Pancreas (tissue), 10 donors: ENCODE data around the gene TLR9. TPM values are rescaled to one million over a fixed set of nuclear protein-coding genes. Genes with fewer than 3 reads are reported as not detected.

Experiments
- ATAC-seq, 4 donors: fragments of 200-7000 bp; cut with Tn5 transposase; one replicate each; pipeline versions ENCODE4 v1.8.0 to v1.9.1; 2020; ENCODE audit warnings: mild to moderate bottlenecking in 4 of 4, moderate library complexity in 4 of 4
- DNase-seq, 6 donors: peaks; one replicate each; pipeline ENCODE4 v3.0.0-alpha.2; 2020
- FAIRE-seq: peaks from 2 replicates; lab custom pipeline; 2012; peaks lifted over from hg19 to GRCh38; lab: Jason Lieb, UNC
- H3K27ac ChIP-seq, 4 donors: fragments of 200-600 bp; sonication (generic); 1 replicate in 3 of 4; 2 replicates in 1 of 4; pipeline versions ENCODE4 v1.5.0 to v1.8.0; 2020
- H3K27me3 ChIP-seq, 4 donors: fragments of 200-600 bp; one replicate each; pipeline ENCODE4 v1.8.0; 2021
- H3K36me3 ChIP-seq, 3 donors: fragments of 200-600 bp; sonication (generic) in 1 of 3; one replicate each; pipeline versions ENCODE4 v1.5.0 to v1.8.0; 2020 to 2021
- H3K4me1 ChIP-seq, 3 donors: fragments of 200-600 bp; one replicate each; pipeline ENCODE4 v1.8.0; 2021
- H3K4me3 ChIP-seq, 4 donors: fragments of 200-600 bp; sonication (generic) in 2 of 4; one replicate each; pipeline versions ENCODE4 v1.5.0 to v1.8.0; 2020 to 2021
- H3K9me3 ChIP-seq, 4 donors: fragments of 200-600 bp; one replicate each; pipeline ENCODE4 v1.8.0; 2021
- CTCF ChIP-seq, 4 donors: fragments of 200-600 bp; sonication (generic) in 3 of 4; IDR thresholded peaks; one replicate each; pipeline versions ENCODE4 v1.5.0 to v1.8.0; 2021; ENCODE audit warnings: antibody characterized with exemption in 4 of 4
- WGBS, 2 donors: extraction: QIAGEN DNeasy Blood & Tissue Kit; methylation state at CpG; one replicate each; pipeline ENCODE4 v1.1.7; 2013; 5-methylcytosine and 5-hydroxymethylcytosine counted together
- intact Hi-C, 3 donors: fragments of 100-400 bp; cut with DNase I; formaldehyde crosslinking; loops; one replicate each; pipeline versions ENCODE4 v1.11.1 to v1.14.2; 2022
- polyA plus RNA-seq, 2 donors: library from polyadenylated mRNA; stranded (reverse); fragments of 200-250 nt; gene quantifications; one replicate each; pipeline ENCODE4 v1.2.3, GENCODE V29; 2013
- total RNA-seq, 6 donors: library from RNA; stranded (reverse); fragmentation: NEBNext Ultra II Directional in 4 of 6; extraction: Animal tissue kit (Norgen Biotek cat#: 25700) in 4 of 6; gene quantifications; one replicate each; pipeline versions ENCODE4 v1.2.1 to v1.2.4, GENCODE V29; 2021 to 2023
- donor health status: healthy with polysubstance abuse.
- donor health status: DM: no; HTN: no; CAD: no; lungs with moderate emphysema.
- donor health status: DM: no; HTN: no; CAD: no.
- donor health status: control.
- donor health status: control.
- donor health status: Bipolar disorder and iron deficiency.
- donor health status: DM: yes; HTN: yes; CAD: no.
- donor health status: DM: no; HTN: no; CAD: no.
- donor health status: DM: no; HTN: no; CAD: no.
- donor health status: DM: yes; HTN: yes; CAD: no.

The TLR9 gene
- total and polyA plus RNA-seq, 8 donors: 0.03 to 0.47 (median 0.05) TPM; not detected in 2

- FAIRE-seq (no peak), ATAC-seq (peak in 3 of 4 donors; percentile 29 to 47 (median 40)), DNase-seq (peak in 1 of 6 donors; percentile 13)
- no peak for TF ChIP-seq CTCF (IDR thresholded peaks at IDR 0.05)
- Histone ChIP-seq H3K4me1 (no peaks in the 10 kb centered on the region), H3K4me3 (no peak overlapping the region), H3K9me3 (no peaks in the 10 kb centered on the region), H3K36me3 (no peaks in the 10 kb centered on the region), H3K27ac (no peak overlapping the region), H3K27me3 (no peaks in the 10 kb centered on the region)
- WGBS, 2 donors: 55 to 69% methylated on average over 15 of the region's 15 CpGs
- intact Hi-C loops: no loop called here
These were observed 48.3 kb downstream of the TLR9 start for GRCh38 chr3:52176951-52177700.

DNA sequence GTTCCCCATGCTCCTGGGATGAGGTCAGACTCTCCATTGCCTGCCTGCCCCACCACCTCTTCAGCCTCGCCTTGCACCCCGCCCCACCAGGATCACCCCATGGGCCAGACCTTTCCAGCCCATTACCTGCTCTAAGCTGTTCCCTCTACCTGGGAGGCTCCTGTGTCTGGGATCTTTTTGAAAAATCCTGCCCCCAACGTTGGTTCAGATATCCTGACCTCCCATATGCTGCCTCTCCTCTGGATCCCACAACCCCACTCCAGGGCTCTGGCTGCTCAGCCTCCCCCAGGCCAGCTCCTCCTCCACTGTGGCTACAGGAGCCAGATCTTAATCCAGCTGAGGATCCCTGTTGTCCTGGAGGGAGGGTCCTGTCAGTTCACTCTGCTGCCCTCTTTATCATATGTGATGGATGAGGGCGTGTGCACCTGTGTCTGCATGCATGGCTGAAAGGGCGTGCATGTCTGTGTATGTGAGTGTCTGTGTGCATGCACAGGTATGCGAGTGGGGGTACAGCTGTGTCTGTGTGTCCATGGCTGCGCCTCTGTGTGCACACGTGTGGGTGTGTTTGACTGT lies 49.2 kb downstream of the TLR9 start:
- intact Hi-C loops: no loop called here
- FAIRE-seq (no peak), ATAC-seq (no peak), DNase-seq (no peak)
- H3K36me3 ChIP-seq: no peaks in the 10 kb centered on the region
- TF ChIP-seq CTCF (IDR thresholded peaks at IDR 0.05): no peak
- 74 to 86% methylated on average over 8 of the region's 8 CpGs for WGBS, 2 donors
- no peaks in the 10 kb centered on the region for H3K4me1 ChIP-seq
- H3K27ac ChIP-seq: no peak overlapping the region
- H3K27me3 ChIP-seq: no peaks in the 10 kb centered on the region
- no peaks in the 10 kb centered on the region for H3K9me3 ChIP-seq
- no peak overlapping the region for H3K4me3 ChIP-seq

DNA sequence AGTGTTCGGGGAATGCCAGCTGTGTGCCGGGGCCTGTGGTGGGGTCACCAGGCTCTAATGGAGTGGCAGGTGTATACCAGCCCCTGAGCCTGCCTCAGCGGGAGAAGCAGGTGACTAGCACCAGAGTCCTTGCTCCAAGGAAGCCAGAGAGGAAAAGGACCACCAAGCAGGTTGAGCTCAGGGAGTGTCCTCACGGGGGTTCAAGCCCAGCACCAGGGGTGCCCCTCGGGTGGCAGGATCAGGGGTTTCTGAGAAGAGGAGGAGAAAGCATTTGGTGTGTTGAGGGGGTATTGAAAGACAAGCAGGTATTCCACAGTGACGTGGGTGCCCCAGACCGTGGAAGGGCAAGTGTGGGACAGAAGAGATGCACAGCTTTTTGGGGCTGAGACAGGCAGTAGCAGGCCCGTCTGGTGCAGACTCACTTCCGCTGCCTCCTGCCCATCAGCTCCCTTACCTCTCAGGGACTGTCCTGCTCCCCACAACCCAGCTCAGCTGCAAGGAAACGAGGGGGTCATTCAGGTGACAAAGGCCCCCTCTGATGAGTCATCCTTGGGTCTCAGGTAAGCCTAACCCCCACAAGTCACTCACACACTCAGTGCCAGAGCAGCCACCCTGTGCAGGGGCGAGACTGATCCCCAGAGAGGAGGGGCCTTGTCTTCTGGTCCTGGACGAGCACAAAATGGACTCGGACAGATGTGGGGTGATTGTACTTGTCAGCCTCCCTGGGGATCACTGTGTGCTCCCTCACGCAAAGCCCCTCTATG lies 49.8 kb downstream of the TLR9 start:
- H3K4me3 ChIP-seq: no peak overlapping the region
- FAIRE-seq (no peak), ATAC-seq (no peak), DNase-seq (no peak)
- intact Hi-C loops: no loop called here
- no peak overlapping the region for H3K27ac ChIP-seq
- TF ChIP-seq CTCF (IDR thresholded peaks at IDR 0.05): no peak
- no peaks in the 10 kb centered on the region for H3K9me3 ChIP-seq
- no peaks in the 10 kb centered on the region for H3K4me1 ChIP-seq
- H3K36me3 ChIP-seq: no peaks in the 10 kb centered on the region
- 82 to 87% methylated on average over 14 of the region's 14 CpGs for whole genome bisulfite sequencing, 2 donors
- no peaks in the 10 kb centered on the region for H3K27me3 ChIP-seq

- DNase-seq (no peak), FAIRE-seq (no peak)
These were observed 50.5 kb downstream of the TLR9 start for GRCh38 chr3:52174896-52175295.

More at GRCh38 chr3:52174896-52175295, 50.5 kb downstream of the TLR9 start:
- no peak overlapping the region for H3K27ac ChIP-seq
- TF ChIP-seq CTCF (IDR thresholded peaks at IDR 0.05): no peak
- no peaks in the 10 kb centered on the region for H3K9me3 ChIP-seq
- H3K4me1 ChIP-seq: no peaks in the 10 kb centered on the region
- H3K4me3 ChIP-seq: no peak overlapping the region
- intact Hi-C loops: no loop called here
- WGBS, 2 donors: 89 to 93% methylated on average over 9 of the region's 9 CpGs
- no peak for ATAC-seq
- no peaks in the 10 kb centered on the region for H3K27me3 ChIP-seq
- no peaks in the 10 kb centered on the region for H3K36me3 ChIP-seq
